ENCODE results near the gene CLIC4. TPM values are rescaled to one million over a fixed set of nuclear protein-coding genes. Genes with fewer than 3 reads are reported as not detected.

The CLIC4 gene
- total and polyA plus RNA-seq, 8 donors: 12.0 to 86.7 (median 24.8) TPM

DNA sequence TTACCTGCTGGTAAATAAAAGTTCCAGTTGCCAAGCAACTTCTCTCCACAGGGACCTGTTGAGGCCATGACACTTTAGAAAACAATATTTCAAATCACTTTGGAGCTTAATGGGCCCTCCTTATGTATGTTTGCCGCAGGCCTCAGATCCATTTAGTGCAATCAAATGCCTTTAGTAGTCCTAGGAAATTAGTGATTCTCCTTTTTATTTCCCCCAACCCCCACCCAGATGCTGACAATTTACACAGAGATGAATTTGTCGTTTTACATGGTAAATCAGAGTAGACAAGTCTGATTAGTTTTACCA is 83.6 kb downstream of the CLIC4 start:
- intact Hi-C loops (cut with DNase I): loop anchor here in 2 of 3 donors (5.0 to 10.0 kb wide), 2 partner anchors 74 to 142 kb away; no protein-coding TSS in a partner anchor
- no peaks in the 10 kb centered on the region for H3K27me3 ChIP-seq
- H3K27ac ChIP-seq: no peak overlapping the region
- H3K9me3 ChIP-seq: no peaks in the 10 kb centered on the region
- FAIRE-seq (no peak), DNase-seq (no peak), ATAC-seq (no peak)
- no peak for TF ChIP-seq CTCF (IDR thresholded peaks at IDR 0.05)
- no peak overlapping the region for H3K4me3 ChIP-seq
- H3K4me1 ChIP-seq: peaks cover 0 to 6% (median 6%) of the 10 kb centered on the region in 3 donors
- H3K36me3 ChIP-seq: no peaks in the 10 kb centered on the region
- 58 to 72% methylated on average over 2 of the region's 2 CpGs for WGBS, 2 donors

- Histone ChIP-seq H3K4me1 (peaks cover 0 to 6% (median 6%) of the 10 kb centered on the region in 3 donors), H3K36me3 (no peaks in the 10 kb centered on the region), H3K9me3 (no peaks in the 10 kb centered on the region), H3K27ac (no peak overlapping the region), H3K4me3 (no peak overlapping the region), H3K27me3 (no peaks in the 10 kb centered on the region)
- DNase-seq (no peak), ATAC-seq (peak; percentile 77 to 93 (median 88)), FAIRE-seq (peak; percentile 91)
- 43 to 51% methylated on average over 3 of the region's 3 CpGs for WGBS, 2 donors
- peak; percentile 54 to 71 (median 58) for TF ChIP-seq CTCF (IDR thresholded peaks at IDR 0.05)
- intact Hi-C loops (cut with DNase I): no loop called here
Measured at GRCh38 chr1:24830680-24831272, 85.5 kb downstream of the CLIC4 start.

- intact Hi-C loops (cut with DNase I): no loop called here
- ATAC-seq: no peak
- Histone ChIP-seq H3K4me3 (no peak overlapping the region), H3K36me3 (no peaks in the 10 kb centered on the region), H3K9me3 (no peaks in the 10 kb centered on the region), H3K27ac (no peak overlapping the region), H3K27me3 (no peaks in the 10 kb centered on the region), H3K4me1 (no peaks in the 10 kb centered on the region)
- FAIRE-seq: no peak
- DNase-seq: no peak
- no peak for TF ChIP-seq CTCF (IDR thresholded peaks at IDR 0.05)
- WGBS, 2 donors: 90% methylated on average over 3 of the region's 3 CpGs
Measured at GRCh38 chr1:24841593-24841992, 96.3 kb downstream of the CLIC4 start.

DNA sequence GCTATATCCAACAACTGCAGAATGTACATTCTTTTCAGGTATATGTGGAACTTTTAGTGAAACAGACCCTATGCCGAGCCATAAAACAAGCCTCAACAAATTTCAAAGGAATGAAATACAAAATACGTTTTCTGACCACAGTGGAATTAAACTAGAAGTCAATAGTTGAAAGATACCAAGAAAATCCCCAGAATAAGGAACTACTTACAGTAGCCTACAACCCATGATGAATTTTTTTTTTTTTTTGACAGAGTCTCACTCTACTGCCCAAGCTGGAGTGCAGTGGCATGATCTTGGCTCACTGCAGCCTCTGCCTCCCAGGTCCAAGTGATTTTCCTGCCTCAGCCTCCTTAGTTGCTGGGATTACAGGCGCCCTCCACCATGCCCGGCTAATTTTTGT is 101.4 kb downstream of the CLIC4 start:
- no peak for TF ChIP-seq CTCF (IDR thresholded peaks at IDR 0.05)
- DNase-seq (no peak), FAIRE-seq (no peak), ATAC-seq (no peak)
- intact Hi-C loops (cut with DNase I): loop anchor here in 1 of 3 donors (5.0 kb wide), 1 partner anchor 356 kb away; no protein-coding TSS in a partner anchor
- H3K27ac ChIP-seq: no peak overlapping the region
- H3K36me3 ChIP-seq: no peaks in the 10 kb centered on the region
- H3K27me3 ChIP-seq: no peaks in the 10 kb centered on the region
- no peak overlapping the region for H3K4me3 ChIP-seq
- WGBS, 2 donors: 91 to 93% methylated on average over 4 of the region's 4 CpGs
- H3K9me3 ChIP-seq: no peaks in the 10 kb centered on the region
- peaks cover 0 to 6% (median 4%) of the 10 kb centered on the region in 3 donors for H3K4me1 ChIP-seq

All from pancreas (tissue), 10 donors.